Measurements from ENCODE around the gene GRM5. TPM values are rescaled to one million over a fixed set of nuclear protein-coding genes. Genes with fewer than 3 reads are reported as not detected.
"Not testable (repeated sequence)": the region's sequence is repeated elsewhere in the genome, so short reads cannot be mapped to it uniquely, and the experiment has no call there.

Gene GRM5
- total and polyA plus RNA-seq, 8 donors: 0.37 TPM; not detected in 7

GRCh38 chr11:88929665-88930064 lies 136.1 kb downstream of the GRM5 start:
- intact Hi-C loops (cut with DNase I; ENCODE audit: low total_unique reads); H3K9me3 ChIP-seq; H3K4me3 ChIP-seq; H3K4me1 ChIP-seq; H3K36me3 ChIP-seq; H3K27me3 ChIP-seq; H3K27ac ChIP-seq: not testable (repeated sequence)
- WGBS, 5 donors: 0 to 20% (median 9%) methylated on average over 1 of the region's 1 CpG
- DNase-seq: peak in 1 of 2 donors; percentile 19

DNA sequence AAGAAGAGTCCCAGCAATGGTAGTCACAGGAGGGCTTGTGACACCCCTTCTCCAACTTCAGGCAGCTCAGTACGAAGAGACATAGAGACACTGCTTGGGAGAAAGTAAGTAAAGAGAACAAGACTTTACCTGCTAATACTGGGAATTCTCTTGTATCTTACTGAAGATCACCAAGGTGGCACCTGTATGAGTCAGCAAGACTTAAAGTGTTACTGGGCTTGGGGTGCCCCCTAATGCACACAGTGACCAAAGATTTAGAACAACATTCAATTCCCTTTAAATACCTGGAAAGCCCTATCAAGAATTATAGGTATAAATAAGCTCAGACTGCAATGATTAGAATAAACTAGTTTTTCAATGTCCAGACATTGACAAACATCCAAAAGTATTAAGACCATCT lies 148.7 kb downstream of the GRM5 start:
- 88 to 100% (median 90%) methylated on average over 1 of the region's 1 CpG for WGBS, 5 donors
- H3K27ac ChIP-seq; H3K27me3 ChIP-seq; H3K4me3 ChIP-seq; H3K9me3 ChIP-seq; DNase-seq; H3K36me3 ChIP-seq; intact Hi-C loops (cut with DNase I; ENCODE audit: low total_unique reads); H3K4me1 ChIP-seq: not testable (repeated sequence)

DNA sequence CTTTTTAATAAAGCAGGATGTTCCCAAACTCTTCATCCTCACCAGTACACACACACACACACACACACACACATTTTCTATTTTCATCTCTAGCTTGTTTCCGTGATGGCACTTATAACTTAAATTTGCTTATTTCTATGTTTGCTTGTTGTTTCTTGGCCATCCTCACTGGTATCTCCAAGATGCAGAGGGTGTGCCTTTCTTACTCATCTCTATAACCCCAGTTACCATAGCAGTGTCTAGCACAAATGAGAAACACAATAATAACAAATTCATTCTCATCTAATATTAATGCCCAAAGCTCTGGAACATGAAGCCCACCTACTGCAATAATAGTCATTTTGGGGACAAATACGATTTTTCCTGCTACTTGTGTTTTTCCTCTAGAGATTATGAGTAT lies 156.3 kb downstream of the GRM5 start:
- DNase-seq: no peak
- Histone ChIP-seq H3K9me3 (no peaks in the 10 kb centered on the region), H3K27ac (no peak overlapping the region), H3K27me3 (no peaks in the 10 kb centered on the region), H3K4me1 (no peaks in the 10 kb centered on the region), H3K4me3 (no peak overlapping the region), H3K36me3 (no peaks in the 10 kb centered on the region)
- intact Hi-C loops (cut with DNase I; ENCODE audit: low total_unique reads): no loop called here
- 72 to 86% (median 78%) methylated on average over 2 of the region's 2 CpGs for WGBS, 5 donors
- TF ChIP-seq POLR2AphosphoS5 (IDR thresholded peaks at IDR 0.05) (no peak), POLR2A (IDR thresholded peaks at IDR 0.05) (no peak)

DNA sequence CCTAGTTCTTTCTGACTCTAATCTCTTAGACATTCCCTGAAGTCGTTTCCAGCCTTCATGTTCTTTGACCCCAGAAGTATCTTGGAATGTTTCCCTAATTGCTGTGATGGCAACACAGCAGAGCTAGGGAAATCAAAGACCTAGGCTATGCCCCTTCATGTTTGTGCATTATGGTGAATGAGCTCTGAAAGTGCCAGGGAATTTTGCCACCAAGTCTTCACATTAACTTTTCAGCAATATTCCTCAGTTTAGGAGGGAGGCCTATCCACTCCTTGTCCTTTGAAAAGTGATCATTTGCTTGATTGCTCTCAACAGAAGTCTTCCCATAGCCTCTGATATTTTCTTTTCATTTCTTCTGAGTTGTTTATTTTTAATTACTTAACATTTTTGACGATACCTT lies 164.3 kb downstream of the GRM5 start:
- H3K27me3 ChIP-seq; H3K4me1 ChIP-seq; H3K9me3 ChIP-seq; DNase-seq; H3K4me3 ChIP-seq; H3K27ac ChIP-seq; intact Hi-C loops (cut with DNase I; ENCODE audit: low total_unique reads); H3K36me3 ChIP-seq: not testable (repeated sequence)
- 48 to 59% (median 56%) methylated on average over 2 of the region's 2 CpGs for WGBS, 5 donors

DNA sequence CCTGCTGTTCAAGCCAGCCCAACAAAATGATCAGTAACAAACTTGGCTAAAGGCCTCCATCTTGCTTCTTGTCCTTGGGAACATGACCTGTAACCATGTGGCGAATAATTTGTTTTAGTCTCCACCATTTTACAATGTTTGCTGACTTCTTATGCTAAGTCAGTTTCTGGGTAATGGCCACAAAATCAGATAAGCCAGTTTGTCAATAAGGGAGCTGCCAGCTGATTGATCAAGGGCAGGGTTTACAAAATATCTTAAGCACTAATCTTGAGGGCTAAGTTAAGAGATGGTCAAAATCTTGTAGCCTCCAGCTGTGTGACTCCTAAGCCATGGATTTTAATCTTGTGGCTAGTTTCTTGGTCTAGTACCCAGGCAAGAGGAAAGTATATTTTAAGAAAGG lies 176.9 kb downstream of the GRM5 start:
- WGBS, 5 donors: 75 to 87% (median 84%) methylated on average over 1 of the region's 1 CpG
- H3K36me3 ChIP-seq: not testable (repeated sequence)

GRCh38 chr11:88886796-88887195 lies 179.0 kb downstream of the GRM5 start:
- intact Hi-C loops (cut with DNase I; ENCODE audit: low total_unique reads): no loop called here
- H3K27me3 ChIP-seq: no peaks in the 10 kb centered on the region
- 51 to 57% (median 54%) methylated on average over 3 of the region's 3 CpGs for WGBS, 5 donors
- H3K36me3 ChIP-seq: no peaks in the 10 kb centered on the region
- no peak for TF ChIP-seq EP300 (IDR thresholded peaks at IDR 0.05)
- TF ChIP-seq POLR2AphosphoS5 (IDR thresholded peaks at IDR 0.05): no peak
- TF ChIP-seq POLR2A (IDR thresholded peaks at IDR 0.05): no peak
- no peak for TF ChIP-seq CTCF (IDR thresholded peaks at IDR 0.05)
- DNase-seq: no peak
- no peak overlapping the region for H3K4me3 ChIP-seq
- H3K9me3 ChIP-seq: peaks cover 7 to 45% (median 24%) of the 10 kb centered on the region in 4 donors
- H3K27ac ChIP-seq: no peak overlapping the region
- H3K4me1 ChIP-seq: no peaks in the 10 kb centered on the region

More for the DNA sequence above, 176.9 kb downstream of the GRM5 start:
- H3K27me3 ChIP-seq; H3K4me3 ChIP-seq; H3K27ac ChIP-seq; H3K4me1 ChIP-seq; intact Hi-C loops (cut with DNase I; ENCODE audit: low total_unique reads); DNase-seq: not testable (repeated sequence)
- H3K9me3 ChIP-seq: peaks cover 7 to 44% (median 24%) of the 10 kb centered on the region in 4 donors

DNA sequence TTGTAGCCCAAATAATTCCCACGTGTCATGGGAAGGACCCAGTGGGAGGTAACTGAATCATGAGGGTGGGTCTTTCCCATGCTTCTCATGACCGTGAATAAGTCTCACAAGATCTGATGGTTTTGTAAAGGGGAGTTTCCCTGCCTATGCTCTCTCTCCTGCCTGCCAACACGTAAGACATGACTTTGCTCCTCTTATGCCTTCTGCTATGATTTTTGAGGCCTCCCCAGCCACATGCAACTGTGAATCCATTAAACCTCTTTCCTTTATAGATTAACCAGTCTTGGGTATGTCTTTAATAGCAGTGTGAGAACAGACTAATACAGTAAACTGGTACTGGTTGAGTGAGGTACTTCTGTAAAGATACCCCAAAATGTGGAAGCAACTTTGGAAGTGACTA lies 183.0 kb downstream of the GRM5 start:
- H3K9me3 ChIP-seq: peaks cover 7 to 32% (median 21%) of the 10 kb centered on the region in 4 donors
- H3K4me3 ChIP-seq; H3K36me3 ChIP-seq; DNase-seq; H3K27ac ChIP-seq; intact Hi-C loops (cut with DNase I; ENCODE audit: low total_unique reads); H3K4me1 ChIP-seq; H3K27me3 ChIP-seq: not testable (repeated sequence)
- WGBS, 5 donors: 77 to 89% (median 84%) methylated on average over 3 of the region's 3 CpGs

GRCh38 chr11:88861618-88862017 lies 204.2 kb downstream of the GRM5 start:
- intact Hi-C loops (cut with DNase I; ENCODE audit: low total_unique reads): no loop called here
- Histone ChIP-seq H3K27me3 (no peaks in the 10 kb centered on the region), H3K9me3 (no peaks in the 10 kb centered on the region), H3K27ac (no peak overlapping the region), H3K36me3 (no peaks in the 10 kb centered on the region), H3K4me3 (no peak overlapping the region), H3K4me1 (no peaks in the 10 kb centered on the region)
- TF ChIP-seq POLR2A (IDR thresholded peaks at IDR 0.05): no peak
- TF ChIP-seq CTCF (IDR thresholded peaks at IDR 0.05): no peak
- no peak for TF ChIP-seq POLR2AphosphoS5 (IDR thresholded peaks at IDR 0.05)
- no peak for TF ChIP-seq EP300 (IDR thresholded peaks at IDR 0.05)
- DNase-seq: no peak

DNA sequence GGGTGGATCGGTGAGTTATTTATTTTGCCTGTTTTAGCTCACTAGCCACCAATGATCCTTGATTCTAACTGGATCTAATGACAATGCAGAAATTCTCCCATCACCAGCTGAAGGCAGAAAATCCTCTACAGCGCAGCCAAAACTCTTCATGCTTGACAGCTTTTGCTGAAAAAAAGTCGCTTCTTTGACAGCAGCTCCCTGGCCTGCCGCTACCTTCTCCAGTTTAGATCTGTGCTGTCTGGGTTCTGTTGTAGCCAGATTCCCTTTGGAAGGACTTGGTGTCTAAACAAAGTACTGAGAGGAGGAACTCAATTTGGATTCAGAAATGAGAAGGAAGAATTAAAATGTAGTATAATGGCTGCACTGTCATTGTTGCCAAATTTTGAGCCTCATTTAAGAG lies 205.4 kb downstream of the GRM5 start:
- H3K4me3 ChIP-seq; intact Hi-C loops (cut with DNase I; ENCODE audit: low total_unique reads); H3K4me1 ChIP-seq; H3K27ac ChIP-seq; H3K9me3 ChIP-seq; H3K36me3 ChIP-seq; DNase-seq; H3K27me3 ChIP-seq: not testable (repeated sequence)
- WGBS, 5 donors: 71 to 82% (median 80%) methylated on average over 4 of the region's 4 CpGs

GRCh38 chr11:88853963-88854362 lies 211.8 kb downstream of the GRM5 start:
- H3K4me1 ChIP-seq; H3K27me3 ChIP-seq; DNase-seq; H3K4me3 ChIP-seq; intact Hi-C loops (cut with DNase I; ENCODE audit: low total_unique reads); H3K9me3 ChIP-seq; H3K27ac ChIP-seq; H3K36me3 ChIP-seq: not testable (repeated sequence)
- 68 to 92% (median 82%) methylated on average over 2 of the region's 2 CpGs for WGBS, 5 donors

Data from stomach (tissue), 9 donors.